Sigmoid colon (tissue), 7 donors: ENCODE measurements around the gene SP110. TPM values are rescaled to one million over a fixed set of nuclear protein-coding genes. Genes with fewer than 3 reads are reported as not detected.
A peak's percentile ranks its signal among the peaks of the same experiment; 100 is the strongest.

Experiments used
- DNase-seq: peaks from one replicate; pipeline ENCODE4 v3.0.0-alpha.2; 2019
- H3K27ac ChIP-seq, 4 donors: fragments of 200-600 bp; sonication (generic); one replicate each; pipeline ENCODE4 v1.5.1; 2016 to 2019; ENCODE audit warnings: mild to moderate bottlenecking in 1 of 4
- H3K27me3 ChIP-seq, 3 donors: fragments of 200-600 bp; sonication (generic); one replicate each; pipeline ENCODE4 v1.5.1; 2019; ENCODE audit warnings: mild to moderate bottlenecking in 1 of 3
- H3K36me3 ChIP-seq, 4 donors: fragments of 200-600 bp; sonication (generic); one replicate each; pipeline ENCODE4 v1.5.1; 2016 to 2019
- H3K4me1 ChIP-seq, 4 donors: fragments of 200-600 bp; sonication (generic); one replicate each; pipeline ENCODE4 v1.5.1; 2017 to 2019
- H3K4me3 ChIP-seq, 4 donors: fragments of 200-600 bp; sonication (generic); one replicate each; pipeline ENCODE4 v1.5.1; 2017 to 2019; ENCODE audit warnings: mild to moderate bottlenecking in 2 of 4, moderate library complexity in 1 of 4
- H3K9me3 ChIP-seq, 4 donors: fragments of 200-600 bp in 3 of 4; sonication (generic) in 3 of 4; one replicate each; pipeline versions ENCODE4 v1.5.1 to v1.6.1; 2013 to 2019
- CTCF ChIP-seq, 4 experiments: fragments of 450-650 bp in 3 of 4; fragments of 200-600 bp in 1 of 4; IDR thresholded peaks; one replicate each; pipeline ENCODE4 v1.5.1; 2016 to 2019; ENCODE audit warnings: antibody characterized with exemption in 4 of 4, mild to moderate bottlenecking in 3 of 4, moderate library complexity in 2 of 4
- EP300 ChIP-seq, 4 donors: sonication (generic); formaldehyde crosslinking; IDR thresholded peaks; one replicate each; pipeline ENCODE4 v1.6.1; 2017; ENCODE audit warnings: antibody characterized with exemption in 4 of 4
- POLR2A ChIP-seq, 2 donors: fragments of 450-650 bp; IDR thresholded peaks; one replicate each; pipeline ENCODE4 v1.6.1; 2016; ENCODE audit warnings: antibody characterized with exemption in 2 of 2, mild to moderate bottlenecking in 2 of 2, moderate library complexity in 2 of 2
- POLR2AphosphoS5 ChIP-seq, 4 donors: sonication (generic); formaldehyde crosslinking; IDR thresholded peaks; one replicate each; pipeline ENCODE4 v1.6.1; 2017; ENCODE audit warnings: antibody characterized with exemption in 4 of 4
- WGBS, 2 donors: extraction: QIAGEN DNeasy Blood & Tissue Kit; methylation state at CpG; one replicate each; pipeline ENCODE4 v1.1.7; 2013; 5-methylcytosine and 5-hydroxymethylcytosine counted together
- intact Hi-C: fragments of 100-400 bp; cut with DNase I; formaldehyde crosslinking; loops from one replicate; pipeline ENCODE4 v1.15.1; 2023
- polyA plus RNA-seq, 3 donors: library from polyadenylated mRNA; stranded (reverse); fragments of 200-250 nt; gene quantifications; one replicate each; pipeline ENCODE4 v1.2.3, GENCODE V29; 2013
- total RNA-seq, 4 donors: library from RNA; depleted of rRNA; stranded (reverse); fragments of >200 nt; gene quantifications; one replicate each; pipeline ENCODE4 v1.1.0, GENCODE V29; 2016
- donor health status: healthy with polysubstance abuse.
- donor health status: Bipolar disorder and iron deficiency.
- donor health status: healthy.

SP110 gene
- total and polyA plus RNA-seq, 7 donors, result 9.2 to 41.8 (median 16.4) TPM

- DNase-seq, result no peak
- Histone ChIP-seq H3K4me1 (no peaks in the 10 kb centered on the region), H3K4me3 (no peak overlapping the region), H3K9me3 (no peaks in the 10 kb centered on the region), H3K27ac (no peak overlapping the region), H3K36me3 (no peaks in the 10 kb centered on the region), H3K27me3 (no peaks in the 10 kb centered on the region)
- intact Hi-C loops, result no loop called here
- no peak for TF ChIP-seq POLR2A (IDR thresholded peaks at IDR 0.05)
- no peak for TF ChIP-seq CTCF (IDR thresholded peaks at IDR 0.05)
- no peak for TF ChIP-seq EP300 (IDR thresholded peaks at IDR 0.05)
- TF ChIP-seq POLR2AphosphoS5 (IDR thresholded peaks at IDR 0.05), result no peak
- WGBS, 2 donors, result 96% methylated on average over 1 of the region's 1 CpG
Measured at GRCh38 chr2:230137902-230138539, 81.8 kb downstream of the SP110 start.

GRCh38 chr2:230135130-230135525 is 84.7 kb downstream of the SP110 start:
- intact Hi-C loops, result no loop called here
- no peak for DNase-seq
- Histone ChIP-seq H3K27ac (no peak overlapping the region), H3K4me3 (no peak overlapping the region), H3K9me3 (no peaks in the 10 kb centered on the region), H3K4me1 (peaks cover 0 to 9% (median 0%) of the 10 kb centered on the region in 4 donors), H3K27me3 (no peaks in the 10 kb centered on the region), H3K36me3 (no peaks in the 10 kb centered on the region)
- TF ChIP-seq EP300 (IDR thresholded peaks at IDR 0.05) (no peak), POLR2AphosphoS5 (IDR thresholded peaks at IDR 0.05) (no peak), CTCF (IDR thresholded peaks at IDR 0.05) (no peak), POLR2A (IDR thresholded peaks at IDR 0.05) (no peak)
- WGBS, 2 donors, result 51 to 58% methylated on average over 4 of the region's 4 CpGs

GRCh38 chr2:230134496-230135129 is 85.2 kb downstream of the SP110 start:
- intact Hi-C loops, result no loop called here
- no peaks in the 10 kb centered on the region for H3K27me3 ChIP-seq
- no peak overlapping the region for H3K4me3 ChIP-seq
- TF ChIP-seq POLR2A (IDR thresholded peaks at IDR 0.05) (no peak), CTCF (IDR thresholded peaks at IDR 0.05) (no peak), EP300 (IDR thresholded peaks at IDR 0.05) (no peak), POLR2AphosphoS5 (IDR thresholded peaks at IDR 0.05) (no peak)
- peaks cover 0 to 9% (median under 1%) of the 10 kb centered on the region in 4 donors for H3K4me1 ChIP-seq
- no peak overlapping the region for H3K27ac ChIP-seq
- WGBS, 2 donors, result 56 to 74% methylated on average over 1 of the region's 1 CpG
- DNase-seq, result no peak
- H3K36me3 ChIP-seq, result no peaks in the 10 kb centered on the region
- H3K9me3 ChIP-seq, result no peaks in the 10 kb centered on the region

- H3K27me3 ChIP-seq, result no peaks in the 10 kb centered on the region
- 90 to 94% methylated on average over 4 of the region's 4 CpGs for WGBS, 2 donors
- no peaks in the 10 kb centered on the region for H3K36me3 ChIP-seq
- H3K4me1 ChIP-seq, result peaks cover 0 to 22% (median 13%) of the 10 kb centered on the region in 4 donors
- TF ChIP-seq EP300 (IDR thresholded peaks at IDR 0.05) (no peak), CTCF (IDR thresholded peaks at IDR 0.05) (no peak), POLR2AphosphoS5 (IDR thresholded peaks at IDR 0.05) (no peak), POLR2A (IDR thresholded peaks at IDR 0.05) (no peak)
- H3K27ac ChIP-seq, result peak overlapping the region; percentile 25 to 71 (median 56)
- intact Hi-C loops, result no loop called here
- no peak for DNase-seq
- no peak overlapping the region for H3K4me3 ChIP-seq
- H3K9me3 ChIP-seq, result no peaks in the 10 kb centered on the region
Measured at GRCh38 chr2:230131366-230131765, 88.4 kb downstream of the SP110 start.
